Nephron (organoid): ENCODE measurements around the gene TBXAS1.

ENCODE experiments used
- H3K27ac Mint-ChIP-seq, 3 experiments: 2 replicates each; pipeline ENCODE4 v1.8.0; 2020; ENCODE audit warnings: mixed read lengths in 3 of 3, mild to moderate bottlenecking in 2 of 3, moderate library complexity in 1 of 3
- H3K27me3 Mint-ChIP-seq: 2 replicates; pipeline ENCODE4 v1.8.0; 2021; ENCODE audit warnings: low read depth, mild to moderate bottlenecking, moderate library complexity, mixed read lengths
- H3K36me3 Mint-ChIP-seq: 2 replicates; pipeline ENCODE4 v1.8.0; 2020; ENCODE audit warnings: low read depth, mixed read lengths
- H3K4me1 Mint-ChIP-seq: 2 replicates; pipeline ENCODE4 v1.8.0; 2020; ENCODE audit warnings: mixed read lengths
- H3K4me3 Mint-ChIP-seq, 3 experiments: 2 replicates each; pipeline ENCODE4 v1.8.0; 2020; ENCODE audit warnings: mild to moderate bottlenecking in 3 of 3, mixed read lengths in 3 of 3, moderate library complexity in 2 of 3
- H3K9me3 Mint-ChIP-seq: 2 replicates; pipeline ENCODE4 v1.8.0; 2020; ENCODE audit warnings: mixed read lengths
- TF ChIP-seq, protein P1 (sequence below), 3 experiments: fragments of 200-600 bp; sonication (generic); IDR thresholded peaks; one replicate each; pipeline ENCODE4 v1.5.0; 2021; ENCODE audit warnings: antibody characterized with exemption in 3 of 3; ENCODE audit not compliant: unreplicated experiment in 3 of 3

The TBXAS1 gene

DNA sequence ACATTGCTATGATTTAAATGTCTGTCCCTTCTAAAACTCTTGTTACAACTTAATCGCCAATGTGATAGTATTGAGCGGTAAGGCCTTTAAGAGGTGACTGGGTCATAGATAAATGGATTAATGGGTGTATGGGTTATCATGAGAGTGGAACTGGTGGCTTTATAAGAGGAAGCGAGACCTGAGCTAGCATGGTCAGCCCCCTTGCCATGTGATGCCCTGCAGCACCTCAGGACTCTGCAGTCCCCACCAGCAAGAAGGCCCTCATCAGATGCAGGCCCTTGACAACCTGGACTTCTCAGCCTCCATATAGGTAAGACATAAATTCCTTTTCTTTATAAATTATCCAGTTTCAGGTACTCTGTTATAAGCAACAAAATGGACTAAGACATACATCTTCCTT lies 218.1 kb downstream of the TBXAS1 start:
- Mint-ChIP-seq H3K4me3 (no peak overlapping the region), H3K36me3 (no peaks in the 10 kb centered on the region), H3K27ac (no peak overlapping the region), H3K9me3 (no peaks in the 10 kb centered on the region), H3K4me1 (peaks cover 8% of the 10 kb centered on the region), H3K27me3 (peaks cover 4% of the 10 kb centered on the region)
- TF ChIP-seq, protein P1, sequence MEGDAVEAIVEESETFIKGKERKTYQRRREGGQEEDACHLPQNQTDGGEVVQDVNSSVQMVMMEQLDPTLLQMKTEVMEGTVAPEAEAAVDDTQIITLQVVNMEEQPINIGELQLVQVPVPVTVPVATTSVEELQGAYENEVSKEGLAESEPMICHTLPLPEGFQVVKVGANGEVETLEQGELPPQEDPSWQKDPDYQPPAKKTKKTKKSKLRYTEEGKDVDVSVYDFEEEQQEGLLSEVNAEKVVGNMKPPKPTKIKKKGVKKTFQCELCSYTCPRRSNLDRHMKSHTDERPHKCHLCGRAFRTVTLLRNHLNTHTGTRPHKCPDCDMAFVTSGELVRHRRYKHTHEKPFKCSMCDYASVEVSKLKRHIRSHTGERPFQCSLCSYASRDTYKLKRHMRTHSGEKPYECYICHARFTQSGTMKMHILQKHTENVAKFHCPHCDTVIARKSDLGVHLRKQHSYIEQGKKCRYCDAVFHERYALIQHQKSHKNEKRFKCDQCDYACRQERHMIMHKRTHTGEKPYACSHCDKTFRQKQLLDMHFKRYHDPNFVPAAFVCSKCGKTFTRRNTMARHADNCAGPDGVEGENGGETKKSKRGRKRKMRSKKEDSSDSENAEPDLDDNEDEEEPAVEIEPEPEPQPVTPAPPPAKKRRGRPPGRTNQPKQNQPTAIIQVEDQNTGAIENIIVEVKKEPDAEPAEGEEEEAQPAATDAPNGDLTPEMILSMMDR (IDR thresholded peaks at IDR 0.05; ENCODE audit: unreplicated experiment in 3 of 3): no peak

DNA sequence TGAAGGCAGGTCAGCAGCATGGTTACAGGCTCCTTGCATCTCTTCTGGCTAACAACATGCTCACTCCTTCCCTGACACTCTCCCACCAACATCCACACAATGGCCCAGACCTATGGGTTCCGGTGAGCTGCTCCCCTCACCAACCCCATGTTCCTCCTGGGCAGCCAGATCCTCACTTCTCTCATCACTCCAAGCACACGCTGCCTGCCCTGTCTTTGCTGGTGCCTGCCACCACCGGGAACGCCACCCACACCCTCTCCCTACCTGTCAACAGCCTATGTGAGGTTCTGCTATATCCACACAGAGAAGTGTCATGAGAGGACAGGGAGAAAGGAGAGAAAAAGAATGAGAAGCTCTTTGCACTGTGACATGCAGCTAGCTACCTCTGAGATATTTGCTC lies 219.1 kb downstream of the TBXAS1 start:
- Mint-ChIP-seq H3K27ac (no peak overlapping the region), H3K4me3 (no peak overlapping the region), H3K4me1 (peaks cover 6% of the 10 kb centered on the region), H3K36me3 (no peaks in the 10 kb centered on the region), H3K9me3 (no peaks in the 10 kb centered on the region), H3K27me3 (peaks cover 4% of the 10 kb centered on the region)
- TF ChIP-seq, protein P1 (IDR thresholded peaks at IDR 0.05; ENCODE audit: unreplicated experiment in 3 of 3): no peak

DNA sequence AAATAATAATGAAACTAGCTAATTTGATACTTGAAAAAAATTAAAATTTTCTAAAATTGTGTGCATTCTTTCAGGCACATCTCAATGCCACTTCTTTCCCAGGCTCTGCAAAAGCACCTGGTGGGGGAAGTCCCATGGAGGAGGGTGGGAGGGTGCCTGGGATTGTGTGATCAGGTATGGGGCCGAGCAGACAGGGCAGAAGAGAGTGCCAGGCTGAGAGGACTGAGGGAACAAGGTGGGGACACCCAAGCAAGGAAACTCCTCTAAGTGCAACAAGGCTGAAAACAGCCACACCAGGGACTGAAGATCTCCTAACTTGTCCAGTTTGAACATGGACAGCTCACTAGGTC lies 219.9 kb downstream of the TBXAS1 start:
- H3K9me3 Mint-ChIP-seq: no peaks in the 10 kb centered on the region

DNA sequence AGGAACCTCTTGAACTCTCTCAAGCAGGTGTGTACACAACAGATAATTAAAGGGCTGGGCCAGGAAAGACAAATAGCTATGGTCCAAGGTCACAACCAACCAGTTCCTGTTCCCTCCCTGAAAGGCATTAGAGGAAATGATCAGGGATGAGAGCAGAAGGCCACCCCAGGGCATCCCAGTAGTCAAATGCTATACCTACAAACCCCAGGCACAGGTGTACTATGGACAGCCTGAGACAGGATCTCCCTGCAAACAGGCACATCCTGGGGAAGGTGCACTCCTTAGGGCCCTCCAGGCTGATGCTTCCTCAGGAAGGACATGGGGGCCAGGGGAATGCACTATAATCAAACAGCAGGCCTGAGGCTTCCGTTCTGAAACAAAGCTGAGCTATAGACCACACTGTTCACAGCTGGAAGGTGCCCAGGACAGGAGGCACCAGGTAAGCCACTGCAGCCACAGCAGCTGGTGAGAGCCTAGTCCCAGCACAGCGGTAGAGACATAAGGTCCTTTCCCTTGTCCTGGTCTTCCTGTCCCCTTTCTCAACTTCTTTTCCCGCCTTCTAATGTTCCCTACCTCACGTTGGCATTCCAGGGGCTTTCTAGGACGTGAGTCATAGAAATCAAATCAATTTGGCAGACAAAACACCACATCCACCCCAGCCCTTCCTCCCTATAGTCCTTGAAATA lies 220.4 kb downstream of the TBXAS1 start:
- TF ChIP-seq, protein P1 (IDR thresholded peaks at IDR 0.05; ENCODE audit: unreplicated experiment in 3 of 3): no peak
- peaks cover 4% of the 10 kb centered on the region for H3K27me3 Mint-ChIP-seq
- no peaks in the 10 kb centered on the region for H3K9me3 Mint-ChIP-seq
- no peak overlapping the region for H3K4me3 Mint-ChIP-seq
- H3K36me3 Mint-ChIP-seq: no peaks in the 10 kb centered on the region
- H3K27ac Mint-ChIP-seq: no peak overlapping the region
- peaks cover 6% of the 10 kb centered on the region for H3K4me1 Mint-ChIP-seq

More for the DNA sequence above, 219.9 kb downstream of the TBXAS1 start:
- no peak overlapping the region for H3K4me3 Mint-ChIP-seq
- peaks cover 4% of the 10 kb centered on the region for H3K27me3 Mint-ChIP-seq
- no peak overlapping the region for H3K27ac Mint-ChIP-seq
- H3K4me1 Mint-ChIP-seq: peaks cover 6% of the 10 kb centered on the region
- TF ChIP-seq, protein P1 (IDR thresholded peaks at IDR 0.05; ENCODE audit: unreplicated experiment in 3 of 3): no peak
- H3K36me3 Mint-ChIP-seq: no peaks in the 10 kb centered on the region

DNA sequence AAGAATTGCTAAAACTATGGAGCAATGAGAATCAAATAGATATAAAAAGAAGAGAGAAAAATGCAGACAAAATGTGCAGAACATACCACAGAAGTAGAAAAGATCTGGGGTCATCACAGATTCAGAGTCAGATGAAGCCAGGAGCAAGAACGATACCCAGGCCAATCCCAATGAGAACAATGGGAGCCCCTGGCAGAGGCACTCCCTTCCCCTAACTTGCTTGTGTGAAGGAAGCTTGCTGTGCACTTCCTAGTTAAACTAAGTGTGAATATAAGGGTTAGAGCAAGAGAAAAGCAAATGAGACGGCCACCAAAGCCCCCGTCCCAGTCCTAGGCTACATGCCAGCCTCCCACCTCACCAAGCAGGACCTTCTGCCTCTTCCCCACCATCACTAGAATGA lies 221.0 kb downstream of the TBXAS1 start:
- Mint-ChIP-seq H3K36me3 (no peaks in the 10 kb centered on the region), H3K4me3 (no peak overlapping the region), H3K27me3 (peaks cover 4% of the 10 kb centered on the region), H3K4me1 (peaks cover 6% of the 10 kb centered on the region), H3K9me3 (no peaks in the 10 kb centered on the region), H3K27ac (no peak overlapping the region)
- TF ChIP-seq, protein P1 (IDR thresholded peaks at IDR 0.05; ENCODE audit: unreplicated experiment in 3 of 3): no peak

DNA sequence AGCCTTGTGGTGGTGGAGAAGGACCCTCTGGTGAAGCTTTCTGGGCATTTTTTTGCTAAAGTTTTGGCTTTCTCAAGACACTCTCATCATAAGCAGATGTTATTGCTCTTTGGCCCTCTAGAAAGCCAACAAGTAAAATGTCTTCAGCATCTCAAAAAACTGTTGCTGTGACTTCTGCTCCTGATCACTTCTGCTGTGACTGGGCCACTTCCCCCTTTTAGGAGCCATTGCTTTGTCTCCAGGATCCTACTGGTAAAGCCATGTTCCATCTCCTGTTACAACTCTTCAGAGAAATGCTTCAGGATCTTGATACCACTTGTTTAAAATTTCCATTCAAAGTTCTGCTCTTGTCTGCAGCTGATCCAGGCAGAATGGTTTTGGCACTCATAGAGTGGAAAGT lies 222.8 kb downstream of the TBXAS1 start:
- no peak overlapping the region for H3K4me3 Mint-ChIP-seq
- H3K27ac Mint-ChIP-seq: no peak overlapping the region
- peaks cover 4% of the 10 kb centered on the region for H3K27me3 Mint-ChIP-seq
- H3K9me3 Mint-ChIP-seq: no peaks in the 10 kb centered on the region
- no peaks in the 10 kb centered on the region for H3K4me1 Mint-ChIP-seq
- H3K36me3 Mint-ChIP-seq: no peaks in the 10 kb centered on the region
- TF ChIP-seq, protein P1 (IDR thresholded peaks at IDR 0.05; ENCODE audit: unreplicated experiment in 3 of 3): no peak
